HEK293 (cell line): ENCODE results near the gene ARPC2.

ENCODE experiments used
- GLIS1 ChIP-seq: fragments of 450-650 bp; formaldehyde crosslinking; IDR thresholded peaks from 2 replicates; pipeline ENCODE4 v1.5.1; 2016; ENCODE audit warnings: missing biosample characterization, missing genetic modification characterization
- GLIS2 ChIP-seq: fragments of 450-650 bp; formaldehyde crosslinking; IDR thresholded peaks from 2 replicates; pipeline ENCODE4 v1.5.1; 2016; ENCODE audit warnings: missing biosample characterization, missing genetic modification characterization
- KLF1 ChIP-seq: fragments of 450-650 bp; formaldehyde crosslinking; IDR thresholded peaks from 2 replicates; pipeline ENCODE4 v1.5.1; 2016; ENCODE audit warnings: missing biosample characterization, missing genetic modification characterization
- ZBTB7A ChIP-seq: fragments of 450-650 bp; formaldehyde crosslinking; IDR thresholded peaks from 2 replicates; pipeline ENCODE4 v1.5.1; 2016; ENCODE audit warnings: low read depth, missing biosample characterization, missing genetic modification characterization
- ZNF138 ChIP-seq: fragments of 450-650 bp; formaldehyde crosslinking; IDR thresholded peaks from 2 replicates; pipeline ENCODE4 v1.5.1; 2016; ENCODE audit warnings: missing biosample characterization, missing genetic modification characterization, borderline replicate concordance
- ZNF274 ChIP-seq, 2 experiments: fragments of 200-500 bp in 1 of 2; fragments of 450-650 bp in 1 of 2; sonication (Bioruptor generic) in 1 of 2; formaldehyde crosslinking in 1 of 2; IDR thresholded peaks; 2 replicates each; pipeline versions ENCODE4 v1.5.1 to v1.6.1; 2014 to 2016; ENCODE audit warnings: borderline replicate concordance in 1 of 2, inconsistent platforms in 1 of 2, low read length in 1 of 2, missing biosample characterization in 1 of 2, missing genetic modification characterization in 1 of 2
- ZNF510 ChIP-seq: fragments of 450-650 bp; formaldehyde crosslinking; IDR thresholded peaks from 2 replicates; pipeline ENCODE4 v1.5.1; 2018; ENCODE audit warnings: mild to moderate bottlenecking, missing genetic modification characterization, missing biosample characterization; ENCODE audit not compliant: insufficient replicate concordance
- ZNF621 ChIP-seq: fragments of 450-650 bp; formaldehyde crosslinking; IDR thresholded peaks from 2 replicates; pipeline ENCODE4 v1.5.1; 2017; ENCODE audit warnings: missing biosample characterization, missing genetic modification characterization
- ZXDB ChIP-seq: fragments of 450-650 bp; formaldehyde crosslinking; IDR thresholded peaks from 2 replicates; pipeline ENCODE4 v1.5.1; 2016; ENCODE audit warnings: missing biosample characterization, missing genetic modification characterization
- TF ChIP-seq, protein P1 (sequence below): fragments of 450-650 bp; formaldehyde crosslinking; IDR thresholded peaks from 2 replicates; pipeline ENCODE4 v1.5.1; 2016; ENCODE audit warnings: missing biosample characterization, missing genetic modification characterization
- TF ChIP-seq, protein P2 (sequence below): fragments of 450-650 bp; formaldehyde crosslinking; IDR thresholded peaks from 2 replicates; pipeline ENCODE4 v1.5.1; 2016; ENCODE audit warnings: missing biosample characterization, missing genetic modification characterization

DNA sequence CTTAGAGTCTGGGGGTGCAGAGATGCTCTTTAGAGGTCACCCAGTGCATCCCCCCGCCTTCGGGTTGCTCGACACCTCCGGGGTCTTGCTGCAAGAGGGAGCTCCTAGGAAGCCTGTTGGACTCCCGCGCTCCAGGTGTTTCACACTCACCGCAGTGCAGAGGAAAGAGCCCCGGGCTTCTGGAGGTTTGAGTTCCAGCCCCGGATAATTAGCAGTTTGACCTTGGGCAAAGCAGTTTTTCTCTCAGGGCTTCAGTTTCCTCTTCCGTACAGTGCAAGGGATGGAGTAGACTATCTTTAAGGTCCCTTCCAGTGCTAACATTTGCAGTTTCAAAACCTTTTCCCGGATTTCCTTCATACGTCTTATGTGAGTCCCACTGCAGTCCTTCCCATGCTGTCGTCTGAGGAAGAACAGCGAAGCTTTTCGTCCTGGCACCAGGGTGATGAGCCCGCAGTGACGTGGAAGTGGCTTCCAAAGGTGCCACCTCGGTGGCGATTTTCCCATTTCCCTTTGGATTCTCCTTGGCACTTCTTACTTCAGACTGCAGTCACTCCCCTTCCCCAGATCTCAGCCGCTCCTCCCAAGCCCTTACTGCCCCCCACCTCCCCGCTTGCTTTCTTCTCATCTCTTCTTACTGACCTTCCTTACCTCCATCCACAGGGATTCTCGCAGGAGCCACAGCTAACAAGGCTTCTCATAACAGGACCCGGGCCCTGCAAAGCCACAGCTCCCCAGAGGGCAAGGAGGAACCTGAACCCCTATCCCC lies 53.9 kb downstream of the ARPC2 start:
- TF ChIP-seq GLIS1 (no peak), ZNF621 (tag by site-specific recombination) (no peak), ZNF274 (IDR thresholded peaks at IDR 0.05; ENCODE audit: low read length) (no peak), ZNF274 (tag by site-specific recombination; IDR thresholded peaks at IDR 0.05; ENCODE audit: borderline replicate concordance) (no peak), ZXDB (tag by site-specific recombination) (no peak), GLIS2 (tag by site-specific recombination) (no peak), ZNF510 (tag by site-specific recombination) (no peak), ZBTB7A (tag by site-specific recombination) (no peak), ZNF138 (tag by site-specific recombination) (no peak), KLF1 (tag by site-specific recombination) (no peak)
- TF ChIP-seq, protein P1, sequence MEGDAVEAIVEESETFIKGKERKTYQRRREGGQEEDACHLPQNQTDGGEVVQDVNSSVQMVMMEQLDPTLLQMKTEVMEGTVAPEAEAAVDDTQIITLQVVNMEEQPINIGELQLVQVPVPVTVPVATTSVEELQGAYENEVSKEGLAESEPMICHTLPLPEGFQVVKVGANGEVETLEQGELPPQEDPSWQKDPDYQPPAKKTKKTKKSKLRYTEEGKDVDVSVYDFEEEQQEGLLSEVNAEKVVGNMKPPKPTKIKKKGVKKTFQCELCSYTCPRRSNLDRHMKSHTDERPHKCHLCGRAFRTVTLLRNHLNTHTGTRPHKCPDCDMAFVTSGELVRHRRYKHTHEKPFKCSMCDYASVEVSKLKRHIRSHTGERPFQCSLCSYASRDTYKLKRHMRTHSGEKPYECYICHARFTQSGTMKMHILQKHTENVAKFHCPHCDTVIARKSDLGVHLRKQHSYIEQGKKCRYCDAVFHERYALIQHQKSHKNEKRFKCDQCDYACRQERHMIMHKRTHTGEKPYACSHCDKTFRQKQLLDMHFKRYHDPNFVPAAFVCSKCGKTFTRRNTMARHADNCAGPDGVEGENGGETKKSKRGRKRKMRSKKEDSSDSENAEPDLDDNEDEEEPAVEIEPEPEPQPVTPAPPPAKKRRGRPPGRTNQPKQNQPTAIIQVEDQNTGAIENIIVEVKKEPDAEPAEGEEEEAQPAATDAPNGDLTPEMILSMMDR (tag by site-specific recombination) = no peak
- TF ChIP-seq, protein P2, sequence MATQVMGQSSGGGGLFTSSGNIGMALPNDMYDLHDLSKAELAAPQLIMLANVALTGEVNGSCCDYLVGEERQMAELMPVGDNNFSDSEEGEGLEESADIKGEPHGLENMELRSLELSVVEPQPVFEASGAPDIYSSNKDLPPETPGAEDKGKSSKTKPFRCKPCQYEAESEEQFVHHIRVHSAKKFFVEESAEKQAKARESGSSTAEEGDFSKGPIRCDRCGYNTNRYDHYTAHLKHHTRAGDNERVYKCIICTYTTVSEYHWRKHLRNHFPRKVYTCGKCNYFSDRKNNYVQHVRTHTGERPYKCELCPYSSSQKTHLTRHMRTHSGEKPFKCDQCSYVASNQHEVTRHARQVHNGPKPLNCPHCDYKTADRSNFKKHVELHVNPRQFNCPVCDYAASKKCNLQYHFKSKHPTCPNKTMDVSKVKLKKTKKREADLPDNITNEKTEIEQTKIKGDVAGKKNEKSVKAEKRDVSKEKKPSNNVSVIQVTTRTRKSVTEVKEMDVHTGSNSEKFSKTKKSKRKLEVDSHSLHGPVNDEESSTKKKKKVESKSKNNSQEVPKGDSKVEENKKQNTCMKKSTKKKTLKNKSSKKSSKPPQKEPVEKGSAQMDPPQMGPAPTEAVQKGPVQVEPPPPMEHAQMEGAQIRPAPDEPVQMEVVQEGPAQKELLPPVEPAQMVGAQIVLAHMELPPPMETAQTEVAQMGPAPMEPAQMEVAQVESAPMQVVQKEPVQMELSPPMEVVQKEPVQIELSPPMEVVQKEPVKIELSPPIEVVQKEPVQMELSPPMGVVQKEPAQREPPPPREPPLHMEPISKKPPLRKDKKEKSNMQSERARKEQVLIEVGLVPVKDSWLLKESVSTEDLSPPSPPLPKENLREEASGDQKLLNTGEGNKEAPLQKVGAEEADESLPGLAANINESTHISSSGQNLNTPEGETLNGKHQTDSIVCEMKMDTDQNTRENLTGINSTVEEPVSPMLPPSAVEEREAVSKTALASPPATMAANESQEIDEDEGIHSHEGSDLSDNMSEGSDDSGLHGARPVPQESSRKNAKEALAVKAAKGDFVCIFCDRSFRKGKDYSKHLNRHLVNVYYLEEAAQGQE (tag by site-specific recombination) = no peak
